ENCODE results near the gene KLF4.
"Not testable (repeated sequence)": the region's sequence is repeated elsewhere in the genome, so short reads cannot be mapped to it uniquely, and the experiment has no call there.

The KLF4 gene

GRCh38 chr9:107489687-107490605, at the start of gene KLF4:
TSS of gene KLF4 (minus strand) at chr9:107489769. CDS start at chr9:107489172, 597 bp downstream.
- peak; percentile 56 for DNase-seq

GRCh38 chr9:107536462-107536861, 46.9 kb upstream of the KLF4 start:
- no peak for DNase-seq

- DNase-seq = no peak
These were observed 45.0 kb upstream of the KLF4 start for GRCh38 chr9:107534510-107535078.

GRCh38 chr9:107530679-107531078, 41.1 kb upstream of the KLF4 start:
- DNase-seq = no peak

- no peak for DNase-seq
These were observed 39.1 kb upstream of the KLF4 start for GRCh38 chr9:107528686-107529085.

GRCh38 chr9:107523539-107523938, 34.0 kb upstream of the KLF4 start:
- no peak for DNase-seq

GRCh38 chr9:107520186-107520585, 30.6 kb upstream of the KLF4 start:
- DNase-seq = no peak

GRCh38 chr9:107518037-107518807, 28.7 kb upstream of the KLF4 start:
- no peak for DNase-seq

- DNase-seq = no peak
These were observed 24.0 kb upstream of the KLF4 start for GRCh38 chr9:107513464-107514100.

- DNase-seq = no peak
These were observed 15.3 kb upstream of the KLF4 start for GRCh38 chr9:107504585-107505455.

- no peak for DNase-seq
These were observed 12.9 kb upstream of the KLF4 start for GRCh38 chr9:107502464-107502863.

- DNase-seq = not testable (repeated sequence)
These were observed 11.0 kb upstream of the KLF4 start for GRCh38 chr9:107500421-107501200.

GRCh38 chr9:107496976-107497375, 7.4 kb upstream of the KLF4 start:
- no peak for DNase-seq

GRCh38 chr9:107492381-107492970, 2.9 kb upstream of the KLF4 start:
- DNase-seq = no peak

GRCh38 chr9:107491081-107492053, 1.8 kb upstream of the KLF4 start:
- DNase-seq = no peak

- DNase-seq = not testable (repeated sequence)
These were observed 1.0 kb upstream of the KLF4 start for GRCh38 chr9:107490606-107490970.

GRCh38 chr9:107489144-107489673, 360 bp downstream of the KLF4 start:
- DNase-seq = no peak

GRCh38 chr9:107488375-107489143, 1.0 kb downstream of the KLF4 start:
- DNase-seq = no peak

All from CD4-positive, alpha-beta T cell treated with Interleukin-6 for 4 hours (primary cell).